ENCODE results near the gene IMP3. TPM values are rescaled to one million over a fixed set of nuclear protein-coding genes. Genes with fewer than 3 reads are reported as not detected.
A peak's percentile ranks its signal among the peaks of the same experiment; 100 is the strongest.

The IMP3 gene
- polyA plus RNA-seq, 1 of the 3 experiments (the other 2 are of a cell fraction), result 56.2 TPM

- Histone ChIP-seq H3K4me1 (ENCODE audit: control insufficient read depth in 1 of 2, insufficient read depth in 2 of 2, low read depth in 1 of 2, low read length in 1 of 2) (peaks cover 0 to 15% of the 10 kb centered on the region in 2 experiments; a peak in 3 of 4 replicates), H3K4me3 (ENCODE audit: low read depth in 2 of 2, low read length in 1 of 2) (0 out of 4 replicates have a peak overlapping the region, but pooled peaks of 1 of the 2 experiments have one; percentile 9), H3K4me2 (peak overlapping the region; percentile 65), H3K27ac (ENCODE audit: low read depth in 2 of 2, low read length in 1 of 2) (peak overlapping the region; percentile 53 to 87), H3K27me3 (ENCODE audit: insufficient read depth) (no peaks in the 10 kb centered on the region), H4K20me1 (ENCODE audit: insufficient read depth) (no peaks in the 10 kb centered on the region), H3K79me2 (ENCODE audit: insufficient read depth) (peaks cover 30% of the 10 kb centered on the region), H3K9me3 (no peaks in the 10 kb centered on the region), H3K9me2 (no peaks in the 10 kb centered on the region), H3K9ac (peak overlapping the region; percentile 59; the same call in 1 of the 2 replicates), H2AFZ (ENCODE audit: low read depth) (peak overlapping the region; percentile 73), H3K36me3 (replicated peaks in 1 of 2; ENCODE audit: control insufficient read depth in 1 of 2, insufficient read depth in 2 of 2, low read length in 1 of 2) (peaks cover 18 to 32% of the 10 kb centered on the region in 2 experiments), H3F3A (replicated peaks; ENCODE audit: insufficient read depth) (peaks cover 37% of the 10 kb centered on the region)
- CTCF ChIA-PET, result interaction anchor here (0.8 to 1.3 kb wide), 3 partner anchors 14 to 52 kb away, joined by 3 to 5 read pairs (median 4); no protein-coding TSS in a partner anchor
- WGBS (ENCODE audit: low lambda C conversion rate), result 38% methylated on average over 7 of the region's 7 CpGs
- POLR2A ChIA-PET, result no interaction called here
- TF ChIP-seq POLR2AphosphoS5 (IDR thresholded peaks at IDR 0.05; ENCODE audit: low read depth, low read length) (no peak), SIN3A (IDR thresholded peaks at IDR 0.05; ENCODE audit: borderline replicate concordance, low read depth, low read length) (peak; percentile 21; the same call in 1 of the 2 replicates), CTCF (IDR thresholded peaks at IDR 0.05) (peak; percentile 37)
- TF ChIP-seq, protein P1, sequence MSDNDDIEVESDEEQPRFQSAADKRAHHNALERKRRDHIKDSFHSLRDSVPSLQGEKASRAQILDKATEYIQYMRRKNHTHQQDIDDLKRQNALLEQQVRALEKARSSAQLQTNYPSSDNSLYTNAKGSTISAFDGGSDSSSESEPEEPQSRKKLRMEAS (IDR thresholded peaks at IDR 0.05; ENCODE audit: low read depth), result 0 out of 2 replicates have a peak, but pooled peaks have one; percentile 29
- DNase-seq, result no peak
Measured at GRCh38 chr15:75620841-75621391, 19.1 kb downstream of the IMP3 start.

- Histone ChIP-seq H2AFZ (ENCODE audit: low read depth) (peak overlapping the region; percentile 73), H3F3A (replicated peaks; ENCODE audit: insufficient read depth) (peaks cover 31% of the 10 kb centered on the region), H3K9ac (peak overlapping the region; percentile 59; the same call in 1 of the 2 replicates), H3K9me2 (no peaks in the 10 kb centered on the region), H3K79me2 (ENCODE audit: insufficient read depth) (peaks cover 30% of the 10 kb centered on the region), H3K27ac (ENCODE audit: low read depth in 2 of 2, low read length in 1 of 2) (peak overlapping the region; percentile 53 to 87), H4K20me1 (ENCODE audit: insufficient read depth) (no peaks in the 10 kb centered on the region), H3K27me3 (ENCODE audit: insufficient read depth) (no peaks in the 10 kb centered on the region), H3K4me1 (ENCODE audit: control insufficient read depth in 1 of 2, insufficient read depth in 2 of 2, low read depth in 1 of 2, low read length in 1 of 2) (peaks cover 0 to 15% of the 10 kb centered on the region in 2 experiments; a peak in 2 of 4 replicates), H3K36me3 (replicated peaks in 1 of 2; ENCODE audit: control insufficient read depth in 1 of 2, insufficient read depth in 2 of 2, low read length in 1 of 2) (peaks cover 19 to 36% of the 10 kb centered on the region in 2 experiments), H3K9me3 (no peaks in the 10 kb centered on the region), H3K4me3 (ENCODE audit: low read depth in 2 of 2, low read length in 1 of 2) (peak overlapping the region in 1 of 2 experiments; percentile 9; a peak in 1 of 4 replicates), H3K4me2 (peak overlapping the region; percentile 65)
- TF ChIP-seq NRF1 (IDR thresholded peaks at IDR 0.05; ENCODE audit: low read depth, low read length), result no peak
- no peak for DNase-seq
- ChIA-PET POLR2A (no interaction called here), CTCF (interaction anchor here (0.8 to 2.6 kb wide), 5 partner anchors 13 to 253 kb away, joined by 3 to 11 read pairs (median 5); no protein-coding TSS in a partner anchor)
- WGBS (ENCODE audit: low lambda C conversion rate), result 62% methylated on average over 4 of the region's 4 CpGs
Measured at GRCh38 chr15:75620058-75620820, 19.8 kb downstream of the IMP3 start.

DNA sequence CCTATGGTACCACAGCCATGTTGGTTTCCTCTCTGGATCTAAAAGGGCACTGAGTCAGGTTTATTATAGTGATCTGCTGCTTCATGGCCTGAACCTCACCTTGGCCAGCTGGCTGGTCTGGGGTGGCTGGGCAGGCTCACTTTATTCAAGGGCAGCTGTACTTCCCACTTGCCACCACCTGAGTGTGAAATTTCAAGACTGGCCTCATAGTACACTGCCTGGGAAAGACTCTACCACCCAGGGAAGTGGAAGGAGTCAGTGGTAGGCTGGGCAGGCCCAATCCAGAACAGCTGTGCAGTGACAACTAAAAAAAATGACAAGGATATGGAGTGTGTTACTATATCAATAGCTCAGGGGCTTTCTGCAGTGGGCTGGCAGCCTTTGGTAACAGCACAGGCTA, 23.3 kb downstream of the IMP3 start:
- ChIA-PET CTCF (interaction anchor here (1.0 to 1.2 kb wide), 3 partner anchors 11 to 249 kb away, joined by 3 to 4 read pairs (median 3); no protein-coding TSS in a partner anchor), POLR2A (no interaction called here)
- H3K36me3 ChIP-seq (replicated peaks in 1 of 2; ENCODE audit: control insufficient read depth in 1 of 2, insufficient read depth in 2 of 2, low read length in 1 of 2), result peaks cover 37 to 62% of the 10 kb centered on the region in 2 experiments
- no peaks in the 10 kb centered on the region for H3K27me3 ChIP-seq (ENCODE audit: insufficient read depth)
- no peak for TF ChIP-seq TCF12 (IDR thresholded peaks at IDR 0.05)
- no peak for TF ChIP-seq SIN3A (IDR thresholded peaks at IDR 0.05; ENCODE audit: borderline replicate concordance, low read depth, low read length)
- no peak for TF ChIP-seq RAD21 (IDR thresholded peaks at IDR 0.05; ENCODE audit: low read length)
- TF ChIP-seq, protein P2, sequence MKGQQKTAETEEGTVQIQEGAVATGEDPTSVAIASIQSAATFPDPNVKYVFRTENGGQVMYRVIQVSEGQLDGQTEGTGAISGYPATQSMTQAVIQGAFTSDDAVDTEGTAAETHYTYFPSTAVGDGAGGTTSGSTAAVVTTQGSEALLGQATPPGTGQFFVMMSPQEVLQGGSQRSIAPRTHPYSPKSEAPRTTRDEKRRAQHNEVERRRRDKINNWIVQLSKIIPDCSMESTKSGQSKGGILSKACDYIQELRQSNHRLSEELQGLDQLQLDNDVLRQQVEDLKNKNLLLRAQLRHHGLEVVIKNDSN (IDR thresholded peaks at IDR 0.05; ENCODE audit: borderline replicate concordance, low read depth), result no peak
- H3K27ac ChIP-seq (ENCODE audit: low read depth in 2 of 2, low read length in 1 of 2), result no peak overlapping the region
- peaks cover 0 to 15% of the 10 kb centered on the region in 2 experiments; a peak in 2 of 4 replicates for H3K4me1 ChIP-seq (ENCODE audit: control insufficient read depth in 1 of 2, insufficient read depth in 2 of 2, low read depth in 1 of 2, low read length in 1 of 2)
- H3K79me2 ChIP-seq (ENCODE audit: insufficient read depth), result peaks cover 5% of the 10 kb centered on the region
- no peak overlapping the region for H3K9ac ChIP-seq
- no peak overlapping the region for H2AFZ ChIP-seq (ENCODE audit: low read depth)
- no peak overlapping the region for H3K4me3 ChIP-seq (ENCODE audit: low read depth in 2 of 2, low read length in 1 of 2)
- DNase-seq, result no peak
- no peaks in the 10 kb centered on the region for H4K20me1 ChIP-seq (ENCODE audit: insufficient read depth)
- H3F3A ChIP-seq (replicated peaks; ENCODE audit: insufficient read depth), result peaks cover 24% of the 10 kb centered on the region
- no peaks in the 10 kb centered on the region for H3K9me2 ChIP-seq
- H3K9me3 ChIP-seq, result no peaks in the 10 kb centered on the region
- no peak overlapping the region for H3K4me2 ChIP-seq

Measured in SK-N-SH (cell line).